HEK293T (cell line): ENCODE data around the gene NPHS1.

Experiments used
- CTCF ChIA-PET: fragments of 350-600 bp; formaldehyde crosslinking; extraction: SDS; loops from one replicate; lab custom pipeline; 2021; ENCODE audit warnings: antibody characterized with exemption, inconsistent platforms; lab: Yijun Ruan, JAX
- POLR2A ChIA-PET: fragments of 350-600 bp; formaldehyde crosslinking; extraction: SDS; loops from one replicate; lab custom pipeline; 2020; ENCODE audit warnings: antibody characterized with exemption, inconsistent platforms; lab: Yijun Ruan, JAX
- DNase-seq: peaks from one replicate; pipeline ENCODE4 v3.0.0; 2012; ENCODE audit warnings: mixed read lengths; ENCODE audit errors: extremely low spot score
- ARNT ChIP-seq: fragments of 450-650 bp; IDR thresholded peaks from 2 replicates; pipeline ENCODE4 v1.6.1; 2017; ENCODE audit warnings: mild to moderate bottlenecking
- BHLHE40 ChIP-seq: fragments of 450-650 bp; IDR thresholded peaks from 2 replicates; pipeline ENCODE4 v1.6.1; 2016; ENCODE audit warnings: mild to moderate bottlenecking, moderate library complexity, borderline replicate concordance
- CTBP1 ChIP-seq: fragments of 450-650 bp; IDR thresholded peaks from 2 replicates; pipeline ENCODE4 v1.6.1; 2016; ENCODE audit warnings: borderline replicate concordance
- ELF4 ChIP-seq: fragments of 450-650 bp; IDR thresholded peaks from 2 replicates; pipeline ENCODE4 v1.6.1; 2017; ENCODE audit warnings: antibody characterized with exemption
- FOXA1 ChIP-seq: fragments of 450-650 bp; IDR thresholded peaks from 2 replicates; pipeline ENCODE4 v1.6.1; 2016; ENCODE audit warnings: mild to moderate bottlenecking
- FOXK2 ChIP-seq: fragments of 450-650 bp; IDR thresholded peaks from 2 replicates; pipeline ENCODE4 v1.6.1; 2016; ENCODE audit warnings: mild to moderate bottlenecking
- FOXM1 ChIP-seq: fragments of 450-650 bp; IDR thresholded peaks from 2 replicates; pipeline ENCODE4 v1.6.1; 2017; ENCODE audit warnings: mild to moderate bottlenecking, borderline replicate concordance
- HDGF ChIP-seq: fragments of 450-650 bp; IDR thresholded peaks from 2 replicates; pipeline ENCODE4 v1.6.1; 2017; ENCODE audit warnings: antibody characterized with exemption, borderline replicate concordance
- L3MBTL2 ChIP-seq: fragments of 450-650 bp; conservative IDR thresholded peaks from 2 replicates; pipeline ENCODE4 v1.6.1; 2016; ENCODE audit warnings: mild to moderate bottlenecking
- LEF1 ChIP-seq: fragments of 450-650 bp; IDR thresholded peaks from 2 replicates; pipeline ENCODE4 v1.6.1; 2017; ENCODE audit warnings: mild to moderate bottlenecking, borderline replicate concordance
- NFRKB ChIP-seq: fragments of 450-650 bp; IDR thresholded peaks from 2 replicates; pipeline ENCODE4 v1.6.1; 2016; ENCODE audit warnings: mild to moderate bottlenecking, moderate library complexity
- SP1 ChIP-seq: fragments of 450-650 bp; IDR thresholded peaks from 2 replicates; pipeline ENCODE4 v1.6.1; 2017
- SUZ12 ChIP-seq: fragments of 450-650 bp; IDR thresholded peaks from 2 replicates; pipeline ENCODE4 v1.6.1; 2016; ENCODE audit warnings: mild to moderate bottlenecking
- TARDBP ChIP-seq: fragments of 450-650 bp; IDR thresholded peaks from 2 replicates; pipeline ENCODE4 v1.6.1; 2016
- ZNF384 ChIP-seq: fragments of 450-650 bp; IDR thresholded peaks from 2 replicates; pipeline ENCODE4 v1.6.1; 2016
- TF ChIP-seq, protein P1 (sequence below): fragments of 450-650 bp; IDR thresholded peaks from 2 replicates; pipeline ENCODE4 v1.6.1; 2016

NPHS1 gene

DNA sequence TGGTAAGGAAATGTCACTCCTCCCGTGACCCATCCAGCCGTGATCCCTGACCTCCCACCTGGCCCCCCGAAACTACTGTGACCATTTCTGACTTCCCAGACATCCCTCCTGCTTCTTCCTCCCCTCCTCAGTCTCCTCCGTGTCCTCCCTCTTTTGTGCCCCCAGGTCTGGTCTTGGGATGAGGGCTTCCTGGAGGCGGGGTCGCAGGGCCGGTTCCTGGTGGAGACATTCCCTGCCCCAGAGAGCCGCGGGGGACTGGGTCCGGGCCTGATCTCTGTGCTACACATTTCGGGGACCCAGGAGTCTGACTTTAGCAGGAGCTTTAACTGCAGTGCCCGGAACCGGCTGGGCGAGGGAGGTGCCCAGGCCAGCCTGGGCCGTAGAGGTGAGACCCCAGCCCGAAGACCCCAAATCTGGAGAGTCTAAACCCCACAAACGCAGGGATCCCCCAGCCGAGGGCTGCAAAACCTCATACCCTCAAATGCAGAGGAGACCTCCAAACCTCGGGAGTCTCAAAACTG is 9.4 kb upstream of the NPHS1 start:
- no peak for DNase-seq
- TF ChIP-seq, protein P1, sequence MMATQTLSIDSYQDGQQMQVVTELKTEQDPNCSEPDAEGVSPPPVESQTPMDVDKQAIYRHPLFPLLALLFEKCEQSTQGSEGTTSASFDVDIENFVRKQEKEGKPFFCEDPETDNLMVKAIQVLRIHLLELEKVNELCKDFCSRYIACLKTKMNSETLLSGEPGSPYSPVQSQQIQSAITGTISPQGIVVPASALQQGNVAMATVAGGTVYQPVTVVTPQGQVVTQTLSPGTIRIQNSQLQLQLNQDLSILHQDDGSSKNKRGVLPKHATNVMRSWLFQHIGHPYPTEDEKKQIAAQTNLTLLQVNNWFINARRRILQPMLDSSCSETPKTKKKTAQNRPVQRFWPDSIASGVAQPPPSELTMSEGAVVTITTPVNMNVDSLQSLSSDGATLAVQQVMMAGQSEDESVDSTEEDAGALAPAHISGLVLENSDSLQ: no peak
- TF ChIP-seq ARNT: no peak
- TF ChIP-seq ZNF384: no peak
- TF ChIP-seq SUZ12: no peak
- no peak for TF ChIP-seq CTBP1
- no peak for TF ChIP-seq HDGF
- no peak for TF ChIP-seq FOXA1
- TF ChIP-seq FOXK2: no peak
- TF ChIP-seq ELF4: no peak
- no peak for TF ChIP-seq BHLHE40
- no peak for TF ChIP-seq L3MBTL2
- no peak for TF ChIP-seq SP1
- no peak for TF ChIP-seq FOXM1
- ChIA-PET CTCF (no interaction called here), POLR2A (no interaction called here)

DNA sequence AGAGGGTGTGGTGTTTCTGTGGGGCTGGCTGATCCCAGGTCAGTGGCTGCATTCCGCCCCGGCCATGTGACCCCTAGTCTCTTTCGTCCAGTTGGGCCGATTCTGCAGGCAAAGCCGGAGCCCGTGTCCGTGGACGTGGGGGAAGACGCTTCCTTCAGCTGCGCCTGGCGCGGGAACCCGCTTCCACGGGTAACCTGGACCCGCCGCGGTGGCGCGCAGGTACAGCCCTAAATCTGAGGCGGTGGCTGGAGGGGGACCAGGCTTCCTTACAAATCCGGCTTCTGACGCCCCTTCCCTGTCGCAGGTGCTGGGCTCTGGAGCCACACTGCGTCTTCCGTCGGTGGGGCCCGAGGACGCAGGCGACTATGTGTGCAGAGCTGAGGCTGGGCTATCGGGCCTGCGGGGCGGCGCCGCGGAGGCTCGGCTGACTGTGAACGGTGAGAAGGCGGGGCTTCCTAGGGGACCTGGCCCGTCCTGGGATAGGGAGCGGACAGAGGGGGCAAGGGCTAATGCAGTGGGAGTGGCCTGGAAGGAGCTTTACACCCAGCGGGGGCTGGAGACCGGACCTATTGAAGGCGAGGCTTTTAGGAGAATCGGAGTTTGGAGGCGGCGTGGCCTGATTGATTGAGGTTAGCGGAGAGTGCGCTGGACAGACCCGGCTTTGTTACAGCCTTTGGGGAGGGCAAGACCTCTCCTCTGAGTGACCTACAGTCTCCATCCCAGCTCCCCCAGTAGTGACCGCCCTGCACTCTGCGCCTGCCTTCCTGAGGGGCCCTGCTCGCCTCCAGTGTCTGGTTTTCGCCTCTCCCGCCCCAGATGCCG is 8.7 kb upstream of the NPHS1 start:
- POLR2A ChIA-PET: no interaction called here
- no peak for DNase-seq
- TF ChIP-seq, protein P1: no peak
- TF ChIP-seq NFRKB: no peak
- no peak for TF ChIP-seq CTBP1
- no peak for TF ChIP-seq SUZ12
- CTCF ChIA-PET: no interaction called here

DNA sequence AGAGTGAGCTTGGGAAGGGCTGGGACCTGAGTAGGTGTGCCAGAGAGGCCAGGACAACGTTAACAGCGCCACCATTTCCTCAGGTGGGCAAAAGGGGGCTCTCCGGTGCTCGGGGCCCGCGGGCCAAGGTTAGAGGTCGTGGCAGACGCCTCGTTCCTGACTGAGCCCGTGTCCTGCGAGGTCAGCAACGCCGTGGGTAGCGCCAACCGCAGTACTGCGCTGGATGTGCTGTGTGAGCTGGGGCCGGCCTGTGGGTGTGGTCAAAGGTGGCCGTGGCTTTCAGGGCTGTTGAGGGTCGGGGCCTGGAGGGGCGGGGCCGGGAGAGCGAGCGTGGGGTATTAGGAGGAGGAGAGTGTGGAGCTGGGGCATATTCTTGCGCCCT is 8.1 kb upstream of the NPHS1 start:
- CTCF ChIA-PET: no interaction called here
- POLR2A ChIA-PET: no interaction called here
- DNase-seq: no peak
- TF ChIP-seq HDGF: no peak
- TF ChIP-seq SUZ12: no peak
- no peak for TF ChIP-seq BHLHE40
- no peak for TF ChIP-seq LEF1
- TF ChIP-seq FOXK2: no peak
- no peak for TF ChIP-seq ARNT
- TF ChIP-seq SP1: no peak
- no peak for TF ChIP-seq ELF4
- TF ChIP-seq NFRKB: no peak
- TF ChIP-seq L3MBTL2: no peak
- TF ChIP-seq ZNF384: no peak
- TF ChIP-seq TARDBP: no peak
- TF ChIP-seq, protein P1: no peak
- TF ChIP-seq FOXM1: no peak
- TF ChIP-seq FOXA1: no peak
- TF ChIP-seq CTBP1: no peak

DNA sequence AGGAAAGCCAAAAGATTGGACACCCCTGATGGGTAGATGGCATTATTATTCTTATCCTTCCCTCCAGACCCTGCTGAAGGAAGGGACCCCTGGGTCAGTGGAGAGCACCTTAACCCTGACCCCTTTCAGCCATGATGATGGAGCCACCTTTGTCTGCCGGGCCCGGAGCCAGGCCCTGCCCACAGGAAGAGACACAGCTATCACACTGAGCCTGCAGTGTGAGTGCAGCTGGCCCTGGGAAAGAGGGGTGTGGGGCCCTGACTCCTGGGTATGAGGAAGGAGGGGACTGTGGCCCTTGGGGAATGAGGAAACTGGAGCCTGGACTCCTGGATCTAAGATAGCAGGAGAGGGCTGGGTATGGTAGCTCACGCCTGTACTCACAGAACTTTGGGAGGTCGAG is 7.1 kb upstream of the NPHS1 start:
- ChIA-PET POLR2A (no interaction called here), CTCF (no interaction called here)
- no peak for DNase-seq
- TF ChIP-seq BHLHE40: no peak
- no peak for TF ChIP-seq ARNT
- no peak for TF ChIP-seq NFRKB
- no peak for TF ChIP-seq CTBP1
- no peak for TF ChIP-seq L3MBTL2
- TF ChIP-seq SP1: no peak
- TF ChIP-seq ELF4: no peak
- no peak for TF ChIP-seq LEF1
- no peak for TF ChIP-seq SUZ12
- no peak for TF ChIP-seq FOXA1
- TF ChIP-seq, protein P1: no peak
- TF ChIP-seq FOXK2: no peak
- no peak for TF ChIP-seq TARDBP
- no peak for TF ChIP-seq FOXM1
- TF ChIP-seq ZNF384: no peak
- TF ChIP-seq HDGF: no peak

- ChIA-PET POLR2A (no interaction called here), CTCF (no interaction called here)
- TF ChIP-seq ELF4 (no peak), FOXM1 (no peak), ARNT (no peak), SUZ12 (no peak), HDGF (no peak), SP1 (no peak), NFRKB (no peak), TARDBP (no peak), BHLHE40 (no peak), L3MBTL2 (no peak), ZNF384 (no peak), FOXK2 (no peak), CTBP1 (no peak), LEF1 (no peak), FOXA1 (no peak)
- TF ChIP-seq, protein P1: no peak
- no peak for DNase-seq
Observed at GRCh38 chr19:35858311-35858710, 6.0 kb upstream of the NPHS1 start.
